Activated CD4-positive, alpha-beta T cell treated with anti-CD3 and anti-CD28 coated beads, Interleukin-10, Interleukin-2, amounts not matched to agents 100 ng/mL and 50 ng/mL, durations not matched to agents 16 hours and 8 hours (primary cell): Measurements from ENCODE around the gene RITA1.
"Not testable (repeated sequence)": the region's sequence is repeated elsewhere in the genome, so short reads cannot be mapped to it uniquely, and the experiment has no call there.

Experiments used
- DNase-seq: peaks from one replicate; pipeline ENCODE4 v3.0.0-alpha.2; 2020

RITA1 gene, protein sequence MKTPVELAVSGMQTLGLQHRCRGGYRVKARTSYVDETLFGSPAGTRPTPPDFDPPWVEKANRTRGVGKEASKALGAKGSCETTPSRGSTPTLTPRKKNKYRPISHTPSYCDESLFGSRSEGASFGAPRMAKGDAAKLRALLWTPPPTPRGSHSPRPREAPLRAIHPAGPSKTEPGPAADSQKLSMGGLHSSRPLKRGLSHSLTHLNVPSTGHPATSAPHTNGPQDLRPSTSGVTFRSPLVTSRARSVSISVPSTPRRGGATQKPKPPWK

GRCh38 chr12:113185180-113186032 is at the start of gene RITA1, which contains the start of gene DDX54:
RITA1 (plus strand) TSS chr12:113185721; CDS start chr12:113186747, 1,026 bp downstream.
DDX54 (minus strand) TSS chr12:113185478; CDS start chr12:113185451, 27 bp downstream.
- peak; percentile 88 for DNase-seq

DNA sequence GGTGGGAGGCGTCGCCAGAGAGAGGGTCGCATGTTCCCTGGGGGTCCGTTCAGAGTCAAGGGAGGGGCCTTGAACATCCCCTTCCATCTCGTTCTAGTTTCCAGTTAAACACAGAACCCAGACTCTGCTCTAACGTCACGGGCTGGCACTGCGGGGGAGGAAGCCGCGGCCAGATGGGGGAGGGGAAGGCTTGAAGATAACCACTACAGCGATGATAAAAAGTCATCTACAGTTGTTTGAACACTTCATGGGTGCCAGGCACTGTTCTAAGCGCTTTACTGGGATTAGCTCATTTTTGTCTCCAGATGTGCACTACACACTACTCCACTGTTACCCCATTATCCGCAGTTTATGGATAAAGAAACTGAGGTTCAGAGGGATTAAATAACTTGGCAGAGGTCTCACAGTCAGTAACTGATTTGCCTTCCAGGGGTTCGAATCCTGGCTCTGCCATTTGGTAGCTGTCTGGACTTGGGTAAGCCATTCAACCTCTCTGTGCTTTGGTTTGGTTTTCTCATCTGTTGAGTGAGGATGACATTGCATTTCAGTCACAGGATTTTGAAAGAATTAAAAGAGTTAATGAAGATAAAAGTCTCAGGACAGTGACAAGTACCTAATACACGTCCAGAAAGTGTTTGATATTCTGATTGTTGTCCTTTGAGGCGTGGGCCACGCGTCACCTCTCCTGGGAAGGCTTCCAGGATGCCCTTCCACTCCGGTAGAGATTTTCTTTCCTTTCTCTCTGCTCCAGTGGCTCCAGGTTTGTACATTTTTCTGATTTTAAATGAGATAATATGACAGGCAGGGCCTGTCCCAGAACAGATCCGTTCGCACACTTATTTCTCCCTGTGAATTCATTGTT is 49.2 kb upstream of the RITA1 start:
- DNase-seq = peak; percentile 46

DNA sequence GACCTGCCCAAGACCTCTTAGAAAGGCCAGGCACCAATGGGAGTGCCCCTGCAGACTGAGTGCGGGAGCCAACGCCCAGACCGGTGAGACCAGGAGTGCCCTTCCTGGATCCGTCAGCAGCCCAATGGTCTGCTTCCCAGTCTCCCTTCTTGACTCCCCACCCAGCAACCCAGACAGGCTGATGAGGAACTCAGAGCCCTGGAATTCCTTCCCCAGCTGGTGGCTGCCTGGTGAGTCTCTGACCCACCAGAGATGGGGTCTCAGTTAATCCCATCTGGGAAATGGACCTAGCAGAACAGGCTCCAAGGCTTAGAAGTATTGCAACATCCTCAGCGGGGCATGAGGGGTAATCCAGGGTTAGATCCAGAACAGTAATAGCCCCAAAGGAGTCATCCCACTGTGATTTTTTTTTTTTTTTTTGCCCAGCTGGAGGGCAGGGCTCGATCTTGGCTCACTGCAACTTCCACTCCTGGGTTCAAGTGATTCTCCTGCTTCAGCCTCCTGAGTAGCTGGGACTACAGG is 48.5 kb upstream of the RITA1 start:
- no peak for DNase-seq

DNA sequence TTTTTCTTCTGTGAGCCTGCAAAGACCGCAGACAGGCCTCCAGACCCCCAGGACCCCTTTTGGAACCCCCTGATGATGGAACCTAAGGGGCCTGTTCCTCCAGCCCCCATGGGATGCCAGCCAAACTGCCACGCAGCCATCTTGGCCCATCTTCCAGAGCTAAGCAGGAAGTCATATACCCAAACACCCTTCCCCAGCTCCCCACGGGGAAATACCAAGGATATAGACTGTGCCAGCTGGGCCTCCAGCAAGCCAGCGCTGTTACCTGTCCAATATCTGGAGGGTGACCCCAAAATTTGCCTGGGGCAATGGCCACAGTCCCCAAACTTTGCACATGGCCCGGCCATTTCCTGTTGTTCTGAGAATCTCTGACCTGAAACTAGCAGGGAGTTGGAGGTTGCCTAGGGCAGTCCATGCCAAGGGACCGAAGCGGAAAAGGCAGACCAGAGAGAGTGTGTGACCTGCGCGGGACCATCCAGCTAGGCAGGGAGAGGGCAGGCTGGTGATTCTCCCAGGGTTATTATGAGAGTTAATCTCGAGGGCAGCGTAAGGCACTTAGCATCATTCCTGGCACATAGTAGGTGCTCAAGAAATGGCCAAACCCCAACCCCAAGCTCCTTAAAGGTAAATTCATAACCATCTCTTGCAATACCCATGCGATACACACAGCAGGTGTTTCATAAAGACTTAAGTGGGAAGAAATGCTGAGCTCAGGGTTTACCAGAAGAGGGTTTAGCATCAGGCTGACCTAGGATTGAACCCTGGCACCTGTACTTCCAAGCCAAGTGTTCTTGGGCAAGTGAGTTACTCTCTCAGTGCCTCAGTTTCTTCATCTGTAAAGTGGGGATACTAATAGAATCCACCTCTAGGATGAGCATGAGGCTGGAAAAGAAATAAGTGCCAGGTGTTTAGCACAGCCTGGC is 47.4 kb upstream of the RITA1 start:
- no peak for DNase-seq

GRCh38 chr12:113138826-113139225 is 46.7 kb upstream of the RITA1 start:
- no peak for DNase-seq

- no peak for DNase-seq
These were observed 44.8 kb upstream of the RITA1 start for GRCh38 chr12:113140706-113141105.

DNA sequence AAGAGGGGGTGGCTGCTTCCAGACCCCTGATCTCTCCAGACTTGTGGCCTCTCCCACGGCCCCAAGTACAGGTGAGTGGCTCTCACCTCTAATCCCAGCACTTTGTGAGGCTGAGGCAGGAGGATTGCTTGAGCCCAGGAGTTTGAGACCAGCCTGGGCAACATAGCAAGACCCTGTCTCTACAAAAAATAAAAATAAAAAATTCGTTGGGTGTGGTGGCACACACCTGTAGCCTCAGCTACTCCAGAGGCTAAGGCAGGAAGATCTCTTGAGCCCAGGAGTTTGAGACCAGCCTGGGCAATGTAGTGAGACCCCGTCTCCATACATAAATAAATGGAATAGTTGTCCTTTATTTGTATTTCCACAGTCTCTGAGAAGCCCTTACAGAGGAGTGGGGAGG is 43.8 kb upstream of the RITA1 start:
- DNase-seq = not testable (repeated sequence)

- no peak for DNase-seq
These were observed 43.2 kb upstream of the RITA1 start for GRCh38 chr12:113142173-113142885.

- DNase-seq = no peak
These were observed 42.6 kb upstream of the RITA1 start for GRCh38 chr12:113142886-113143332.

GRCh38 chr12:113143959-113144358 is 41.6 kb upstream of the RITA1 start:
- DNase-seq = no peak

GRCh38 chr12:113144806-113145205 is 40.7 kb upstream of the RITA1 start:
- DNase-seq = no peak

DNA sequence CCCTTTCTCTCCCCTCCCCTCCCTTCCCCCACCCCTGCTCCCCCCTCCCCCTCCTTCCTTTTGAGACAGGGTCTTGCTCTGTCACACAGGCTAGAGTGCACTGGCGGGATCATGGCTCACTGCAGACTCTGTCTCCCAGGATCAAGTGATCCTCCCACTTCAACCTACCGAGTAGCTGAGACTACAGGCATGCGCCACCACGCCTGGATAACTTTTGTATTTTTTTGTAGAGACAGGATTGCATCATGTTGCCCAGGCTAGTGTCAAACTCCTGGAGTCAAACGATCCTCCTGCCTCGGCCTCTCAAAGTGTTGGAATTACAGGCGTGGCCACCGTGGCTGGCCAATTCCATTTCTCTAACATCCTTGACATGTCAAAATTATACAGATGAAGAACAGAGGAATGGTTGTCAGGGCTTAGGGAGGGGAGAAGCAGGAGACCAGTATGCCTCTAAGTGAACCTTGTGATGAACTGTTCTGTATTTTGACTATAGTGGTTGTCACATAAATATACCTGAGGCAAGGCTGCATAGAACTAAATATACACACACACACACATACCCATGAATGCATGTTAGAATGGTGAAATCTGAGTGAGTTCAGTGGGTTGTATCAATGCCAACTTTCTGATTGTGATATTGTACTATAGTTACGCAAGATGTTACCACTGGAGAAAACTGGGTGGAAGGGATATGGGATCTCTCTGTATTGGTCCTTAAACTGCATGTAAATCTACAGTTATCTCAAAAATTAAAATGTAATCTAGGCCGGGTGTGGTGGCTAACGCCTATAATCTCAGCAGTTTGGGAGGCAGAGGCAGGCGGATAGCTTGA is 39.6 kb upstream of the RITA1 start:
- no peak for DNase-seq

- no peak for DNase-seq
These were observed 38.5 kb upstream of the RITA1 start for GRCh38 chr12:113146999-113147398.

DNA sequence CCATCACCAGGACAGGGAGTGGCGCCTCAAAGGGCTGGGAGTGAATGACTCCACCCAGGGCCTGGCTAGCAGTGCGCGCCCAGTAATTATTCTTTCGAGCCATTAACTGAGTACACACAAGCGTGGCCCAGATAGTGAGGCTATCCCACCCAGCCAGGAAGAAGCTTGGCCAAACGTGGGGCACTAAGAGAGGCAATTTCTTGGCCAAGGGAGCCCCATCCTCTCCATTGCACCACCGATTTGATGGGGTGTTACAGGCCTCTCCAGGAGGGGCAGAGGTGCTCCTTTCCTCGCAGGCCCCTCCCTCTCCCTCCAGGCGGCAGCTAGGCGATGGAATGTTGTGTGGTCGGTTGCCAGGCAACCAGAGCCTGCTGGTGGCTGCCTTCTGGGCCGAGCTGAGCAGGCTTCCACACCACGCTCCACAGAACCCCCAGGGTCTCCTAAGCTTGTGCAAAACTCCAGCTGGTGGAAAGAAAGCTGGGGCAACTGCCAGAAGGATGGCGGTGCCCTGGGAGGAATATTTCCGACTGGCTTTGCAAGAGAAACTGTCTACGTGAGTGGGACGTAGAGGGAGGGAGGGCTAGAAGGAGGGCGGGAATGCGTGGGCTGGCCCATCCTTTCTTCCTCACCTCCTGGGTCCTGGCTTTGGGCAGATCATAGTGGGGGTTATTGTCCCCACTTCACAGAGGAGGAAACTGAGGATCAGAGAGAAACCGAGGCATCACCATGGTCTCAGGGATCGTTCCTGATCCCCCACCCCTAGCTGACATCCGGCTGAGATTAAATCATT is 36.0 kb upstream of the RITA1 start, which contains the start of gene CFAP73:
CFAP73 (plus strand) TSS at position 364 of the 790 bp plus-strand sequence; CDS start at position 498, 134 bp downstream.
- DNase-seq = no peak

DNA sequence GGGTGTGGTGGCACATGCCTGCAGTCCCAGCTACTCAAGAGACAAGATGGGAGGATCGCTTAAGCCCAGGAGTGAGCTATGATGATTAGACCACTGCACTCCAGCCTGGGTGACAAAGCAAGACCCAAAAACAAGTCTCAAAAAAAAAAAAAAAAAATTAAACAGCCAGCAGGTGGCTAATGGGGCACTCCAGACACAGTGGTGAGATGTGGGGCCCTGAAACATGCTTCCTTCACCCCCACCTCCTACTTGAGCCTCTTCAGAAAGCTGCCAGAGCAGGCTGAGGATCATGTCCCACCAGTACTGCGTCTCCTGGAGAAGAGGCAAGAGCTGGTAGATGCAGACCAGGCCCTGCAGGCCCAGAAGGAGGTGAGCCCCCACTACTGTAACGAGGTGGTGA is 33.9 kb upstream of the RITA1 start:
- no peak for DNase-seq

GRCh38 chr12:113152196-113152834 is 33.2 kb upstream of the RITA1 start:
- no peak for DNase-seq

DNA sequence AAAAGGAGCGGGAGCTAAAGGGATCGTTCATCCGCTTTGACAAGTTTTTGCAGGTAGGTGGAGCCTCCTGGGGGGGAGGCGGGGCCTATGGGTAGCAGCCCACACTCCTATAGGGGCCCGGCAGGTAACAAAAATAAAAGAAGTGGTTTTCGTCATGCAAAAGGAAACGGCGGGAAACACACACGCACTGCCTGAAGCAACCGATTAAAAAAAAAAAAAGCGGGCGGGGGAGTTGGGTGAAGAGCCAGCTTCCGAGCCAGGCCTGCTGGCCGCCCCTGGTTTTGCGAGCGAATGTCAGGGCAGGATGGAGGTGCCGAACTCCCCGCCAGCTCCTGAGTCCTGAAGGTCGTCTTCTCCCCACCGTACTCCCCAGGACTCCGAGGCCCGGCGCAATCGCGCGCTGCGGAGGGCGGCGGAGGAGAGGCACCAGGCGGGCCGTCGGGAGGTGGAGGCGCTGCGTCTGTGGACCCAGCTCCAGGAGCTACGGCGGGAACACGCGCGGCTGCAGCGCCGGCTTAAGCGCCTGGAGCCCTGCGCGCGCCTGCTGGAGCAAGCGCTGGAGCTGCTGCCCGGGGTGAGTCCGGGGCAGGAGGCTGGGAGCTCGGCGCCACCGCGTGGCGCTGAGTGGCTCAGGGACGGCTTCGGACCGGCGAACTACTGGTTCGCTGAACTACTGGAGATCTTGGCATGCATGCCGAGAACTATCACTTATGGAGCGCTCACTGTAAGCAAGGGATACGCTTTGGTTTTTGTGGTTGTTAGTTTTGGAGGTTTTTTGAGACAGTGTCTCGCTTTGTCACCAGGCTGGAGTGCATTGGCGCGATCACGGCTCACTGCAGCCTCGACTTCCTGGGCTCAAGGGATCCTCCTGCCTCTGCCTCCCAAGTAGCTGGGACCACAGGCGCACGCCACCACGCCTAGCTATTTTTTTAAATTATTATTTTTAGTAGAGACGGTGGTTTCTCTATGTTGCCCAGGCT is 32.4 kb upstream of the RITA1 start:
- DNase-seq = peak; percentile 69
